SIG-M5 treated with dmso at 0.1 percent for 504 hours (cell line): Measurements from ENCODE around the gene MRPL27.

Experiments used
- DNase-seq: peaks from one replicate; lab custom pipeline; 2025; ENCODE audit not compliant: unreplicated experiment; lab: John Stamatoyannopoulos, UW

The MRPL27 gene

DNA sequence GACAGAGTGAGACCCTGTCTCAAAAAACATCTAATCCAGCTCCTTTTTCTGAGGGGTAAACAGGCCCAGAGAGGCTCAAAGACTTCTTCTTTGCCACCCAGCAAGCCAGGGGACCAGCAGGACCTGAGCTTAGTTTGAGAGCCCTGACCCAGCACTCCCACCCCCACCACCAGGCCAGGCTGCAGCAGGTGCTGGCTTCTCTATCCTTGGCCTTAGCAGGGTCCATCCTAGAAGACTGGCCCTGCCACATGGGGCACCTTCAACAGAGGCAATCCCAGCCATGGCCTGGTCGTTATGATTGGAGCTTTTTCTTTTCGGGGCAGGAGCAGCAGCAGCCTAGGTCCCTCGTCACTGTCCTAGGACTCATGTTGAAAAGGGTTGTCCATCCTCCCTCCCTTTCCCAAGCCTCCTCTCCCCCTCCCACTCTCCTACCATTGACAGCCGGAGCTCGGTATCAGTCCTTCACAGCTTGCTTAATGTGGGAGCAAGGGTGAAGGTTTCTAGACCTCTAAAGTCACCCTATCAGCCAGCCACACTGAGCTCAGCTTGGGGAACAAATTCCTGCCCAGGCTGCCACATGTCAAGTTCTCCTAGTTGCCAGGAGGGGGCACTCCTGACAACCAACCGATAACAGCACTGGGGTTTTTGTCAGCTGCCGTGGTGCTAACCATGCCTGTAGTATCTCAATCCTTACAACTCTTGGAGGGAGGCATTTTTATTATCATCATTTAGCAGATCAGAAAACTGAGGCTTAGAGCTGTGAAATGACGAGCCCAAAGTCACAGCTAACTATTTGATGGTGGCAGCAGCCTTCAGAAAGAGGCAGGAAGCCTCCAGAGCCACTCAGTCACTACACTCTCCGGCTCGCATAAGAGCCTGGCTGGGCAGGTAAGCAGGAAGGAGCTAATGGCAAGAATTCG lies 11.2 kb downstream of the MRPL27 start:
- peak; percentile 80 for DNase-seq

DNA sequence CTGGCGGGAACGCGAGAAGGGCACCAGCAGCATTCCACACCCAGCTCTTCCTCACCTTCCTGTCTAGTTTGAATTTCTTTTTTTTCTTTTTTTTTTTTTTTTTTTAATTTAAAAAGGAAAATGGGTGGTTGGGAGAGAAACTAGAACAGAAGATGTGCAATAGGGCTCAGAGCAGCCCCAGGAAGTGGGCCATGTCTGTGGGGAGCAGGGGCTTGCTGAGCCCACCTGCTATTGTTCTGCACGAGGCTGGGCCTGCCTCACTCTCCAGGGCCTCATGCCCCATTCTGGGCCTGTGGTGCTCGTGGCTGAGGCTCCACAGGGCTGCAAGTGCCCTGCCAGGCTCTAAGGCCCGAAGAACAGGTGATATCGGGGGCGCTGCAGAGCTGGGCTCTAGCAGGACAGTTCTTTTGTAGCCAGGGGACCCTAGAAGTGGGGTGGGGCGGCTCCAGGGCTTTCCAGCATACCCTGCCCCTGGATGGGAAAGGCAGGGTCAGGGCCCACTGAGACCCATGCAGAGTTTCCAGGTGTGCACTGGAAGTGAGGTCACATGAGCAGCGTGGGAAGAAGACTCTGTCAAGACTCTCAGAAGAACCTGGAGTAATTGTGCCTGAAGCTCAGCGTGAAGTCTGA lies 12.4 kb downstream of the MRPL27 start:
- DNase-seq, result no peak

DNA sequence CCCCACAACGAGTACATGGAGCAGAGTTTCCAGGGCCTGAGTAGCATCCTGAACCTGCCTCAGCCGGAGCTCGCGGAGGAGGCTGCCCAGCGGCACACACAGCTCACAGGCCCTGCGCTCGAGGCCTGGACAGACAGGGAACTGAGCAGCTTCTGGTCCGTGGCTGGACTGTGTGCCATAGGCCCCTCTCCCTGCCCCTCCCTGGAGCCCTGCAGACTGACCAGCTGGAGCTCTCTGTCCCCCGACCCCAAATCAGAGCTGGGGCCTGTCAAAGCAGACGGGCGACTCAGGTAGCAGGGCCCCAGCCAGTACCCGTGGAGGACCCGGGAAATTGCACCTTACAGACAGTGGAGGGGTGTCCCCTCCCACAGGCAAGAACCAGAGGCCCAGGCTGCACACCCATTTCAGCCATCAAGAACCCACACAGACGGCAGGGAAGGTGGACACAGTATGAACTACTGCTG lies 13.0 kb downstream of the MRPL27 start:
- no peak for DNase-seq

DNA sequence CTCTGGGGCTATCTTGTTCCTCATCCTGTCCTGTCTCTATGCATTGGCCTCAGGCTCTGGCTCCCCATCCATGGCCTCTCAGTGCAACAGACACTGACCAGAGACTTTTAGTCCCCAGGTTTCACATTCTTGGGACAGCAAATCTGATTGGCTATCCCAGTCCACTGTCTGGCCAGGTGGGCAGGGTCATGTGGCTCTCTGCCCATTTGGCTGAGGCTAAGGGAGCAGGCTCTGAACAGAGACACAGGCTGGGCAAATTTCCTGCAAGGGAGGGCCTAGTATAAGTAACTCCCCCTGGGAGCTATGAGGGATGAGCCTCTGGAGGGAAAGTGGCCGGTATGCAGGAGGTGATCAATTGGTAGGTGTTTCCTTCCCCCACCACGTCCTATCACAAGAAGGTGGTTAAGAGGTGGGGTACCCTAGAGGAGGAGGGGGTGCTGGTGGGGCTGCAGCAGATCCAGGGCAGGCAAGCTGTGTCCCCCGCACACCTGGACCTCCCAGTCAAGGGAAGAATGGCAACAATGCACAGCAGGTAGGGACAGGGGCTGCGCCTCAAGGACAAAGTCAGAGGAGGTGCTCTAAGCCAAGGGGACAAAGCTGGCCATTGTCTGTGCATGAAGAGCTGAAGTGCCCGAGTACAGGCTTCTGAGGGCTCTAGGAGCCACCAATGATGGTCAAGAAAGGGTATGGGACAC lies 13.8 kb downstream of the MRPL27 start:
- no peak for DNase-seq

DNA sequence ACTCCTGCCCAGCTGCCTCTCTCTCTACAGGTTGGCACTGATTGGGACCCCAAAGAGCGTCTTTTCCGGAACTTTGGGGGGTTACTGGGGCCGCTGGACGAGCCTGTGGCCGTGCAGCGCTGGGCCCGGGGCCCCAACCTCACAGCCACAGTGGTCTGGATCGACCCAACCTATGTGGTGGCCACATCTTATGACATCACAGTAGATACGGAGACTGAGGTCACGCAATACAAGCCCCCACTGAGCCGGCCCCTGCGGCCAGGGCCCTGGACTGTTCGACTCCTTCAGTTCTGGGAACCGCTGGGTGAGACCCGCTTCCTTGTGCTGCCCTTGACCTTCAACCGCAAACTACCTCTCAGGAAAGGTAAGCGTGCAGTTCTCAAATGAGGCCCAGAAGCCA lies 14.8 kb downstream of the MRPL27 start:
- DNase-seq, result no peak

GRCh38 chr17:50356892-50357510 lies 16.0 kb downstream of the MRPL27 start:
- no peak for DNase-seq

GRCh38 chr17:50356418-50356817 lies 16.6 kb downstream of the MRPL27 start:
- DNase-seq, result no peak

- no peak for DNase-seq
These were observed 17.2 kb downstream of the MRPL27 start for GRCh38 chr17:50355701-50356341.

- DNase-seq, result no peak
These were observed 17.7 kb downstream of the MRPL27 start for GRCh38 chr17:50355336-50355700.

GRCh38 chr17:50354776-50355175 lies 18.2 kb downstream of the MRPL27 start:
- no peak for DNase-seq

DNA sequence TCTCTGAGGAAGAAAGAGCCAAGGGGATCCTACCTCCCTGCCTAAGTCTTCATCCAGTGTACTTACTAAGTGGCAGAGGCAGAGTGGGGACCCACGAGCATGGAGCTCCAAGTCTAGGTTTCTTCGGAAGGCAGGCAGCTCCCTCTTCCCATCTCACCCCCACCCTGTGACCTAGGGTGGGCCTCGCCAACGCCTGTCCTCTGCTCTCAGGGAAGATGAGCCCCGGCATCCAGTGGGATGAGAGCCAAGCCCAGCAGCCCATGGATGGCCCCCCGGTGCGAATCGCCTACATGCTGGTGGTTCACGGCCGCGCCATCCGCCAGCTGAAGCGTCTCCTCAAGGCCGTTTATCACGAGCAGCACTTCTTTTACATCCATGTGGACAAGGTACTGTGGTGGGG lies 18.8 kb downstream of the MRPL27 start:
- DNase-seq, result no peak

DNA sequence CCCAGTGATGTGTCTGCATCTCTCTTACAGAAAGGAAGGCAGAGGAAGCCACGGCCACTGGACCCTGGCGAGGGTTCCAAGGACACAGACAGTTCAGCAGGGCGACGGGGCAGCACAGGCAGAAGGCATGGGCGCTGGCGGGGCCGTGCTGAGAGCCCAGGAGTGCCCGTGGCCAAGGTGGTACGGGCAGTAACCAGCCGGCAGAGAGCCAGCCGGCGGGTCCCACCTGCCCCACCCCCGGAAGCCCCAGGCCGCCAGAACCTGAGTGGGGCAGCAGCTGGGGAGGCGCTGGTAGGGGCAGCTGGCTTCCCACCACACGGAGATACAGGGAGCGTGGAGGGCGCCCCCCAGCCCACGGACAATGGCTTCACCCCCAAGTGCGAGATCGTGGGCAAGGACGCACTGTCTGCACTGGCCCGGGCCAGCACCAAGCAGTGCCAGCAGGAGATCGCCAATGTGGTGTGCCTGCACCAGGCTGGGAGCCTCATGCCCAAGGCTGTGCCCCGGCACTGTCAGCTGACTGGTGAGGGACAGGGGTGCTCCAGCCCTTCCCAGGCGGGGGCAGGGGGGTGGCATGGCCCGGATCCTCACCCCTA lies 19.3 kb downstream of the MRPL27 start:
- no peak for DNase-seq

GRCh38 chr17:50352693-50353599 lies 20.0 kb downstream of the MRPL27 start:
- no peak for DNase-seq

DNA sequence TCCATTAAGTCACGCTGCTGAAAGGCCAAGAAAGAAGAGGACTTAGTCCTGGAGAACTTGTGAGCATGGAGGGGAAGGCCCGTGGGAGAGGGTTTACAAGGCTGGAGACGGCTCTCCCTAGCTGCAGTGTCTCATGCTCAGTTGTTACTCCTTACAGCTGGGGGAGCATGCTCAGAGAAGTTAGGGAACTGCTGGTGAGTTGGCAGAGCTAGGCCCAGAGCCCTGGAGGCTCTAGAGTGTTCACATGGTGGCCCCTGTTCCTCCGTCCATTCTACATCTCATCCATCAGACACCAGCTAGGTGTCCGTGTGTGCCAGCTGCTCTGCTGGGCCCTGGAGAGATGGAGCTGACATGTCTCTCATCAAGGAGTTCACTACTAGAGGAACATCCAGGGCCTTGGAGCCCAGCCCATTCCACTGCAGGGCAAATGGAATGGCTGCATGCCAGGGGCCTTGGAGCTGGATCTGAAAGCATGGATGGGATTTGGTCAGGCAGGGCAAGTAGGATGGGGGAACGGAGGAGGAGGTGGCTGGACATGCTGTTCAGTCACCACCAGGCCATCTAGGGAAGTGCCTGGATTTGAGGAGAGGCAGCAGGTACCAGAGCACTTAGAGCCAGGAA lies 20.8 kb downstream of the MRPL27 start:
- no peak for DNase-seq

GRCh38 chr17:50350733-50351132 lies 22.3 kb downstream of the MRPL27 start:
- DNase-seq, result no peak

- no peak for DNase-seq
These were observed 23.8 kb downstream of the MRPL27 start for GRCh38 chr17:50349243-50349600.

GRCh38 chr17:50348522-50349242 lies 24.3 kb downstream of the MRPL27 start:
- no peak for DNase-seq

- no peak for DNase-seq
These were observed 25.1 kb downstream of the MRPL27 start for GRCh38 chr17:50347894-50348291.
